K562 (cell line): ENCODE results near the gene LRRC4B. TPM values are rescaled to one million over a fixed set of nuclear protein-coding genes. Genes with fewer than 3 reads are reported as not detected.

Source experiments
- ATAC-seq: fragments of 200-7000 bp; cut with Tn5 transposase; 3 replicates; pipeline ENCODE4 v1.9.1; 2020; ENCODE audit warnings: moderate library complexity
- BruUV-seq: library from RNA; stranded (reverse); fragments of 400-500 nt; replicated peaks from 2 replicates; lab custom pipeline; 2021; lab: Mats Ljungman, UMichigan
- CTCF ChIA-PET: fragments of 300-600 bp; formaldehyde crosslinking; extraction: SDS; loops from one replicate; lab custom pipeline; 2021; ENCODE audit warnings: low intra/inter-chr PET ratio; lab: Yijun Ruan, JAX
- POLR2A ChIA-PET: fragments of 300-600, 350-650 bp; sonication (Branson Sonifier 250); formaldehyde crosslinking; extraction: SDS; loops from one replicate; lab custom pipeline; 2021; ENCODE audit warnings: antibody characterized with exemption, inconsistent platforms; lab: Yijun Ruan, JAX
- DNase-seq, 4 experiments: peaks; one replicate each; pipeline versions ENCODE4 v3.0.0 to v3.0.0-alpha.2; 2011 to 2018; ENCODE audit warnings: low spot score in 3 of 4, mixed read lengths in 3 of 4; ENCODE audit errors: extremely low read depth in 1 of 4
- FAIRE-seq: peaks from 2 replicates; lab custom pipeline; 2011; peaks lifted over from hg19 to GRCh38; lab: Jason Lieb, UNC
- H2AFZ ChIP-seq: 2 replicates; pipeline ENCODE4 v1.6.0; 2011; ENCODE audit warnings: low read depth, low read length, control low read depth, inconsistent platforms
- H3K27ac ChIP-seq: fragments of 200-600 bp; 3 replicates; pipeline ENCODE4 v1.8.0; 2011; ENCODE audit warnings: low read depth, mild to moderate bottlenecking, control low read depth, inconsistent platforms, low read length, moderate library complexity, mixed read lengths; ENCODE audit errors: extremely low read depth
- H3K27me3 ChIP-seq, 2 experiments: fragments of 300-600 bp in 1 of 2; 2 replicates in 1 of 2; 3 replicates in 1 of 2; pipeline versions ENCODE4 v1.6.0 to v1.8.0; 2011; ENCODE audit warnings: inconsistent platforms in 2 of 2, low read length in 2 of 2, mild to moderate bottlenecking in 1 of 2, mixed read lengths in 1 of 2, moderate library complexity in 1 of 2; ENCODE audit not compliant: control insufficient read depth in 2 of 2, insufficient read depth in 2 of 2
- H3K36me3 ChIP-seq: fragments of 300-600 bp; 3 replicates; pipeline ENCODE4 v1.8.0; 2011; ENCODE audit warnings: mild to moderate bottlenecking, low read length, inconsistent platforms; ENCODE audit not compliant: control insufficient read depth, insufficient read depth
- H3K4me1 ChIP-seq, 2 experiments: fragments of 200-600 bp in 1 of 2; replicated peaks in 1 of 2; 2 replicates in 1 of 2; 3 replicates in 1 of 2; pipeline versions ENCODE4 v1.5.1 to v1.8.0; 2011; ENCODE audit warnings: inconsistent platforms in 2 of 2, low read length in 2 of 2, mild to moderate bottlenecking in 1 of 2, mixed read lengths in 1 of 2, moderate library complexity in 1 of 2; ENCODE audit not compliant: control insufficient read depth in 2 of 2, insufficient read depth in 2 of 2
- H3K4me2 ChIP-seq: 2 replicates; pipeline ENCODE4 v1.6.1; 2011; ENCODE audit warnings: low read length, control low read depth, inconsistent platforms, mixed read lengths; ENCODE audit not compliant: insufficient read depth
- H3K4me3 ChIP-seq: fragments of 200-600 bp; sonication (generic), shearing (Covaris generic); 2 replicates; pipeline ENCODE4 v1.5.1; 2016; ENCODE audit warnings: control low read depth, inconsistent platforms
- H3K79me2 ChIP-seq: fragments of 200-600 bp; 3 replicates; pipeline ENCODE4 v1.8.0; 2011; ENCODE audit warnings: low read length, inconsistent platforms; ENCODE audit not compliant: control insufficient read depth, insufficient read depth
- H3K9ac ChIP-seq, 2 experiments: 2 replicates each; pipeline versions ENCODE4 v1.6.0 to v1.6.1; 2011; ENCODE audit warnings: low read depth in 2 of 2, low read length in 2 of 2, control low read depth in 1 of 2, inconsistent platforms in 1 of 2, mild to moderate bottlenecking in 1 of 2, mixed read lengths in 1 of 2; ENCODE audit not compliant: insufficient read depth in 1 of 2
- H3K9me1 ChIP-seq: one replicate; pipeline ENCODE4 v1.6.0; 2011; ENCODE audit warnings: inconsistent platforms, mild to moderate bottlenecking, low read length, moderate library complexity; ENCODE audit not compliant: control insufficient read depth, insufficient read depth
- H3K9me3 ChIP-seq: replicated peaks from 2 replicates; pipeline ENCODE4 v1.5.1; 2011; ENCODE audit warnings: low read depth, low read length, inconsistent platforms; ENCODE audit not compliant: control insufficient read depth, insufficient read depth
- H4K20me1 ChIP-seq: replicated peaks from 2 replicates; pipeline ENCODE4 v1.6.1; 2011; ENCODE audit warnings: low read length, inconsistent platforms, mixed read lengths; ENCODE audit not compliant: control insufficient read depth, insufficient read depth
- HMGN3 ChIP-seq: IDR thresholded peaks from 2 replicates; pipeline ENCODE4 v1.6.1; 2011; ENCODE audit warnings: borderline replicate concordance, low read depth, mild to moderate bottlenecking, mixed read lengths, low read length; ENCODE audit not compliant: insufficient read length; ENCODE audit errors: extremely low read depth
- HMGXB4 ChIP-seq: sonication (generic); formaldehyde crosslinking; IDR thresholded peaks from 2 replicates; pipeline ENCODE4 v1.8.1; 2023; ENCODE audit warnings: mild to moderate bottlenecking, missing genetic modification reagents
- MCM5 ChIP-seq: fragments of 450-650 bp; IDR thresholded peaks from 2 replicates; pipeline ENCODE4 v1.6.1; 2016; ENCODE audit warnings: low read depth
- ZNF584 ChIP-seq: fragments of 200-800 bp; sonication (Bioruptor generic); IDR thresholded peaks from 2 replicates; pipeline ENCODE4 v1.6.1; 2016; ENCODE audit warnings: low read depth, mild to moderate bottlenecking, missing genetic modification characterization, missing compliant biosample characterization
- ZNF707 ChIP-seq: fragments of 250-450 bp; sonication (Bioruptor Pico); conservative IDR thresholded peaks from 2 replicates; pipeline ENCODE4 v1.8.0; 2022; ENCODE audit warnings: inconsistent platforms, mild to moderate bottlenecking, moderate library complexity
- WGBS: fragments of 100-300 bp; shearing (Covaris generic); methylation state at CpG from one replicate; pipeline ENCODE4 v1.1.6; 2016; ENCODE audit warnings: low coverage, mixed read lengths; ENCODE audit not compliant: insufficient coverage; ENCODE audit errors: missing lambda C conversion rate; 5-methylcytosine and 5-hydroxymethylcytosine counted together
- in situ Hi-C: fragments of 300-500 bp; cut with MboI; formaldehyde crosslinking; loops from 4 replicates; pipeline ENCODE4 v1.15.0; 2018; ENCODE audit warnings: inconsistent platforms, mixed read lengths
- intact Hi-C: fragments of 100-400 bp; cut with micrococcal nuclease; formaldehyde crosslinking; loops from 2 replicates; pipeline ENCODE4 v1.14.2; 2022
- polyA plus RNA-seq, 8 experiments: library from polyadenylated mRNA; depleted of rRNA in 4 of 8; stranded (reverse) in 5 of 8; unstranded in 3 of 8; fragments of >200 nt; fragmentation: Nextera tagmentation in 2 of 8; fragmentation: Illumina TruSeq in 1 of 8; extraction: Ambion mirVana in 2 of 8; extraction: Trizol in 1 of 8; gene quantifications; 2 replicates each; pipeline versions ENCODE4 v1.2.1 to v1.2.3, GENCODE V29; 2011 to 2014; ENCODE audit warnings: inconsistent platforms in 1 of 8, missing spikeins in 1 of 8
- total RNA-seq, 7 experiments: library from RNA; depleted of rRNA in 6 of 7; stranded (reverse); fragments of >200 nt in 6 of 7; fragmentation: Illumina TruSeq in 2 of 7; extraction: Trizol in 2 of 7; gene quantifications; 2 replicates each; pipeline versions ENCODE4 v1.2.1 to v1.2.3, GENCODE V29; 2011 to 2021; ENCODE audit warnings: low replicate concordance in 1 of 7

Gene LRRC4B
- total and polyA plus RNA-seq, 9 of the 15 experiments (the other 6 are each of a cell fraction or from before 2014, with no cell fraction given): 0.18 to 9.6 (median 2.9) TPM; not detected in 2

GRCh38 chr19:50516964-50517703 lies 51.1 kb downstream of the LRRC4B start (continued):
- TF ChIP-seq ZNF707 (CRISPR knock-in tag) (no peak), ZNF584 (no peak)

GRCh38 chr19:50516456-50516855 lies 51.8 kb downstream of the LRRC4B start:
- CTCF ChIA-PET: no interaction called here
- no peak for FAIRE-seq

More at GRCh38 chr19:50516456-50516855, 51.8 kb downstream of the LRRC4B start:
- in situ Hi-C loops (no loop called here), intact Hi-C loops (no loop called here)
- DNase-seq (no peak), ATAC-seq (no peak)
- WGBS: 18% methylated on average over 8 of the region's 12 CpGs
- Histone ChIP-seq H2AFZ (no peak overlapping the region), H3K9me3 (no peaks in the 10 kb centered on the region), H3K4me2 (no peak overlapping the region), H3K27ac (no peak overlapping the region), H3K4me1 (peaks cover 0 to 49% of the 10 kb centered on the region in 2 experiments; a peak in 2 of 5 replicates), H3K9ac (0 out of 4 replicates have a peak overlapping the region, but pooled peaks of 1 of the 2 experiments have one; percentile 64), H3K36me3 (no peaks in the 10 kb centered on the region), H3K79me2 (no peaks in the 10 kb centered on the region), H3K9me1 (no peaks in the 10 kb centered on the region), H4K20me1 (no peaks in the 10 kb centered on the region), H3K4me3 (no peak overlapping the region), H3K27me3 (no peaks in the 10 kb centered on the region)
- TF ChIP-seq HMGXB4 (CRISPR knock-in tag) (no peak), ZNF584 (no peak), HMGN3 (no peak), MCM5 (no peak)
- POLR2A ChIA-PET: no interaction called here
- no TSS peak for BruUV-seq
